Activated CD8-positive, alpha-beta memory T cell treated with anti-CD3 and anti-CD28 coated beads, Interleukin-2, amount 50 U/mL, for 48 hours (primary cell): ENCODE measurements around the gene DLGAP4.

Experiments
- DNase-seq: peaks from one replicate; pipeline ENCODE4 v3.0.0-alpha.2; 2020

The DLGAP4 gene

DNA sequence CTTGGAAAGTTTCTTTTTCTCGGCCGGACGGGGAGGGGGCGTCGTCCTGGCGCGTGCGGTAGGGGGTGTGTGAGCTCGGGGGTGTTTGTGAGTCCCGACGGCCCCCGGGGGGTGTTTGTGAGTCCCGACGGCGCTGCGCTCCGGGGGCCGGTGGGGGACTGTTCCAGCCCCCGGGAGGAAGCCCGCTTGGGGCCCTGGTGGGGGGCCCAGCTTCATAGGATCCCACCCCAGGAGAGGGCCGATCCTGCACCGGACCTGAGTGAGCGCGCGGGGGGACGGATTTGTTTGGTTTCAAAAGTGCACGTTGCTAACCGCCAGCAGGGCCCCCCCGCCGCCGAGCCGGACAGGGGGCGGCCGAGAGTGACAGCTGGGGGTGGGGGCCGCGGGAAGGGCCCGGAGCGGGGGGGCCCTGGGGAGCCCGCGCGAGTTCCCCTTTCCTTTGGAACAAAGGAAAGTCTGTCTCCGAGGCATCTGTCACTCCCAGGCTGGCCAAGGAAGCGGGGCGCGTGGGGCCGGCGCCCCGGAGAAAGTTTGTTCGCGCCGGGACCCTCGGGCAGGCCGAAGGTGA lies 267.7 kb downstream of the DLGAP4 start:
- peak; percentile 74 for DNase-seq

DNA sequence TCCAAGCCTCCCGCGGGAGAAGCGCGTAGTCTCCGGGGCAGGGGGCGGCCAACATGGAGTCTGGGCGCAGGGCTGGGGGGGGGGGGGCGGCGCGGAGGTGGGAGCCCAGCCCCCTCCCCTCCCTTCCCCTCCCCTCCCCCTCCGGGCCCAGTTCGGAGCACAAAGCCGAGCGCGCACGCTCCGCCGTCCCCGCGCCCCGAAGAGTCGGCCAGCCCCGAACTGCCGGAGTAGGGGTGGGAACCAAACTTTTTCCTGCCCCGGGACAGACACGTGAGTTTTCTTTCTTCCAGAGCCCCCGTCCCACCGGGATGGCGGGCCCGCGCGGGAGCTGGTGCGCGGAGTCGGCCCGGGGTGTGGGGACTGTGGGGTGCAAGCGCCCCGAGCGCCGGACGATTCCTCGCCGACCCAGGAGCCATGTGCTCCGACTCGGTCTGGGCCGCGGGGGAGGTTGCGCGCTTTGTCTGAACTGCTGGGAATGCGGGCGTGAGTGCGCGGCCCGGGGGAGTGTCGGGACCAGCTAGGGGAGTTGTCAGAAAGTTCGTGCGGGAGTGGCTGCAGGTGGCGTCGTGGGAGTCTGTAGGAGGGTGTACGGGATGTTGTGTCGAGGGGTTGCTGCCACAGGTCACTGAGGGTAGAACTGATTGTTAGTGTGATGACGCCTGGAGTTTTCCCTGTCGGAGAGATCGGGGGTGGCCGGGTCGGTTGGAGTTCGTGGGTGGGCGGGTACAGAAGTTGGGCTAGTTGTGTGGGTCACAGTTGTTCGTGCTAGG lies 268.4 kb downstream of the DLGAP4 start:
- peak; percentile 76 for DNase-seq

GRCh38 chr20:36576081-36576445 lies 269.9 kb downstream of the DLGAP4 start:
- no peak for DNase-seq
